DOHH2 (cell line): Measurements from ENCODE around the gene CHCHD3.

Experiments
- H3F3A ChIP-seq: fragments of 200-600 bp; sonication (generic), shearing (Covaris generic); 2 replicates; pipeline ENCODE4 v1.6.0; 2016; ENCODE audit warnings: antibody characterized with exemption, mild to moderate bottlenecking; ENCODE audit not compliant: control insufficient read depth, insufficient read depth
- H3K27ac ChIP-seq: fragments of 200-600 bp; sonication (generic); 2 replicates; pipeline ENCODE4 v1.5.1; 2014; ENCODE audit warnings: low read depth, mild to moderate bottlenecking, low read length, moderate library complexity
- H3K27me3 ChIP-seq: fragments of 200-600 bp; sonication (generic); 2 replicates; pipeline ENCODE4 v1.6.1; 2014; ENCODE audit warnings: mild to moderate bottlenecking, low read length, mixed read lengths; ENCODE audit not compliant: control insufficient read depth
- H3K36me3 ChIP-seq: fragments of 200-600 bp; sonication (generic); 2 replicates; pipeline ENCODE4 v1.6.1; 2014; ENCODE audit warnings: mild to moderate bottlenecking, low read length, moderate library complexity, mixed read lengths; ENCODE audit not compliant: control insufficient read depth
- H3K4me1 ChIP-seq: fragments of 200-600 bp; sonication (generic); 2 replicates; pipeline ENCODE4 v1.6.1; 2014; ENCODE audit warnings: mild to moderate bottlenecking, low read length, mixed read lengths; ENCODE audit not compliant: control insufficient read depth
- H3K4me2 ChIP-seq: fragments of 200-600 bp; sonication (generic); 2 replicates; pipeline ENCODE4 v1.6.0; 2014; ENCODE audit warnings: mild to moderate bottlenecking, low read length, moderate library complexity
- H3K4me3 ChIP-seq: fragments of 200-600 bp; sonication (generic); 2 replicates; pipeline ENCODE4 v1.5.1; 2014; ENCODE audit warnings: mild to moderate bottlenecking, low read length, mixed read lengths
- H3K79me2 ChIP-seq: fragments of 200-600 bp; sonication (generic); 2 replicates; pipeline ENCODE4 v1.6.1; 2014; ENCODE audit warnings: mild to moderate bottlenecking, low read length, mixed read lengths; ENCODE audit not compliant: control insufficient read depth
- H3K9me2 ChIP-seq: fragments of 200-600 bp; sonication (generic); replicated peaks from 2 replicates; pipeline ENCODE4 v1.6.1; 2014; ENCODE audit warnings: mild to moderate bottlenecking, low read length, mixed read lengths; ENCODE audit not compliant: control insufficient read depth
- H3K9me3 ChIP-seq: fragments of 200-600 bp; sonication (generic); 2 replicates; pipeline ENCODE4 v1.6.1; 2014; ENCODE audit warnings: antibody characterized with exemption, low read length, mixed read lengths; ENCODE audit not compliant: control insufficient read depth, insufficient read depth
- H4K20me1 ChIP-seq: fragments of 200-600 bp; sonication (generic); 2 replicates; pipeline ENCODE4 v1.6.0; 2014; ENCODE audit warnings: low read depth, mild to moderate bottlenecking, antibody characterized with exemption, low read length, moderate library complexity; ENCODE audit not compliant: control insufficient read depth, insufficient read depth
- CTCF ChIP-seq: fragments of 200-600 bp; sonication (generic); IDR thresholded peaks from one replicate; pipeline ENCODE4 v1.5.1; 2014; ENCODE audit warnings: antibody characterized with exemption, mild to moderate bottlenecking, low read depth, low read length; ENCODE audit not compliant: poor library complexity, severe bottlenecking
- EZH2phosphoT487 ChIP-seq: fragments of 200-600 bp; sonication (generic); IDR thresholded peaks from 2 replicates; pipeline ENCODE4 v1.6.1; 2017; ENCODE audit warnings: borderline replicate concordance, mild to moderate bottlenecking, antibody characterized with exemption, low read length, moderate library complexity, mixed read lengths

The CHCHD3 gene

GRCh38 chr7:133108023-133108422, 26.1 kb upstream of the CHCHD3 start:
- Histone ChIP-seq H3K4me1 (no peaks in the 10 kb centered on the region), H4K20me1 (no peaks in the 10 kb centered on the region), H3F3A (no peaks in the 10 kb centered on the region), H3K9me3 (no peaks in the 10 kb centered on the region), H3K79me2 (no peaks in the 10 kb centered on the region), H3K9me2 (no peaks in the 10 kb centered on the region), H3K27ac (no peak overlapping the region), H3K4me3 (no peak overlapping the region), H3K4me2 (no peak overlapping the region), H3K27me3 (0 out of 2 replicates have a peak, but pooled peaks cover 3% of the 10 kb centered on the region), H3K36me3 (no peaks in the 10 kb centered on the region)
- no peak for TF ChIP-seq EZH2phosphoT487
- TF ChIP-seq CTCF = no peak

- H4K20me1 ChIP-seq = no peaks in the 10 kb centered on the region
- H3K27me3 ChIP-seq = no peaks in the 10 kb centered on the region; the same call in 1 of the 2 replicates
- no peak overlapping the region for H3K27ac ChIP-seq
- no peaks in the 10 kb centered on the region for H3K4me1 ChIP-seq
- H3F3A ChIP-seq = no peaks in the 10 kb centered on the region
- no peaks in the 10 kb centered on the region for H3K79me2 ChIP-seq
- H3K36me3 ChIP-seq = no peaks in the 10 kb centered on the region
- no peaks in the 10 kb centered on the region for H3K9me2 ChIP-seq
- no peaks in the 10 kb centered on the region for H3K9me3 ChIP-seq
- no peak overlapping the region for H3K4me3 ChIP-seq
- TF ChIP-seq CTCF (no peak), EZH2phosphoT487 (no peak)
- no peak overlapping the region for H3K4me2 ChIP-seq
These were observed 20.6 kb upstream of the CHCHD3 start for GRCh38 chr7:133102276-133103060.

GRCh38 chr7:133099633-133100286, 17.9 kb upstream of the CHCHD3 start:
- Histone ChIP-seq H3K4me3 (no peak overlapping the region), H3K4me1 (no peaks in the 10 kb centered on the region), H3K9me3 (no peaks in the 10 kb centered on the region), H3K27me3 (peaks cover 8% of the 10 kb centered on the region), H3K9me2 (no peaks in the 10 kb centered on the region), H3K4me2 (no peak overlapping the region), H4K20me1 (no peaks in the 10 kb centered on the region), H3K79me2 (no peaks in the 10 kb centered on the region), H3K27ac (no peak overlapping the region), H3K36me3 (no peaks in the 10 kb centered on the region), H3F3A (no peaks in the 10 kb centered on the region)
- TF ChIP-seq EZH2phosphoT487 = no peak
- TF ChIP-seq CTCF = no peak
